DND-41 (cell line): ENCODE data around the gene YTHDF2.
"Not testable (repeated sequence)": the region's sequence is repeated elsewhere in the genome, so short reads cannot be mapped to it uniquely, and the experiment has no call there.

ENCODE experiments used
- ATAC-seq: fragments of 200-7000 bp; cut with Tn5 transposase; 3 replicates; pipeline ENCODE4 v1.9.1; 2021; ENCODE audit warnings: low read depth; ENCODE audit not compliant: insufficient read depth
- DNase-seq: peaks from one replicate; pipeline ENCODE4 v3.0.0-alpha.2; 2020
- H2AFZ ChIP-seq: 2 replicates; pipeline ENCODE4 v1.6.0; 2012; ENCODE audit warnings: low read depth, low read length
- H3K27ac ChIP-seq: 2 replicates; pipeline ENCODE4 v1.5.1; 2012; ENCODE audit warnings: low read length, inconsistent platforms
- H3K27me3 ChIP-seq: fragments of 200-600 bp; sonication (generic); 2 replicates; pipeline ENCODE4 v1.6.0; 2012; ENCODE audit warnings: low read length, mild to moderate bottlenecking, inconsistent platforms; ENCODE audit not compliant: insufficient read depth, poor library complexity
- H3K36me3 ChIP-seq: 2 replicates; pipeline ENCODE4 v1.5.1; 2012; ENCODE audit warnings: low read length, inconsistent platforms; ENCODE audit not compliant: insufficient read depth
- H3K4me1 ChIP-seq: 2 replicates; pipeline ENCODE4 v1.5.1; 2012; ENCODE audit warnings: mild to moderate bottlenecking, low read length; ENCODE audit not compliant: insufficient read depth
- H3K4me2 ChIP-seq: 2 replicates; pipeline ENCODE4 v1.6.0; 2012; ENCODE audit warnings: mild to moderate bottlenecking, moderate library complexity, low read length, inconsistent platforms; ENCODE audit not compliant: insufficient read depth
- H3K4me3 ChIP-seq, 2 experiments: fragments of 200-600 bp in 1 of 2; shearing (Covaris generic) in 1 of 2; 2 replicates each; pipeline ENCODE4 v1.5.1; 2012 to 2016; ENCODE audit warnings: inconsistent platforms in 2 of 2, low read length in 2 of 2, mild to moderate bottlenecking in 2 of 2, low read depth in 1 of 2, moderate library complexity in 1 of 2
- H3K79me2 ChIP-seq: 2 replicates; pipeline ENCODE4 v1.6.0; 2012; ENCODE audit warnings: low read length, inconsistent platforms; ENCODE audit not compliant: insufficient read depth
- H3K9ac ChIP-seq: 2 replicates; pipeline ENCODE4 v1.6.0; 2012; ENCODE audit warnings: low read depth, mild to moderate bottlenecking, inconsistent platforms, low read length, moderate library complexity
- H3K9me3 ChIP-seq: 2 replicates; pipeline ENCODE4 v1.5.1; 2012; ENCODE audit warnings: low read length, moderate library complexity, mild to moderate bottlenecking, inconsistent platforms; ENCODE audit not compliant: insufficient read depth, severe bottlenecking
- H4K20me1 ChIP-seq: 2 replicates; pipeline ENCODE4 v1.6.0; 2012; ENCODE audit warnings: low read length; ENCODE audit not compliant: insufficient read depth
- EZH2 ChIP-seq: IDR thresholded peaks from 3 replicates; pipeline ENCODE4 v1.6.1; 2012; ENCODE audit warnings: borderline replicate concordance, low read depth, mild to moderate bottlenecking, moderate library complexity, low read length, inconsistent platforms; ENCODE audit not compliant: severe bottlenecking
- TF ChIP-seq, protein P1 (sequence below): IDR thresholded peaks from 2 replicates; pipeline ENCODE4 v1.5.1; 2012; ENCODE audit warnings: borderline replicate concordance, low read length, moderate library complexity, mild to moderate bottlenecking; ENCODE audit not compliant: poor library complexity, severe bottlenecking; ENCODE audit errors: extremely low read depth

The YTHDF2 gene

DNA sequence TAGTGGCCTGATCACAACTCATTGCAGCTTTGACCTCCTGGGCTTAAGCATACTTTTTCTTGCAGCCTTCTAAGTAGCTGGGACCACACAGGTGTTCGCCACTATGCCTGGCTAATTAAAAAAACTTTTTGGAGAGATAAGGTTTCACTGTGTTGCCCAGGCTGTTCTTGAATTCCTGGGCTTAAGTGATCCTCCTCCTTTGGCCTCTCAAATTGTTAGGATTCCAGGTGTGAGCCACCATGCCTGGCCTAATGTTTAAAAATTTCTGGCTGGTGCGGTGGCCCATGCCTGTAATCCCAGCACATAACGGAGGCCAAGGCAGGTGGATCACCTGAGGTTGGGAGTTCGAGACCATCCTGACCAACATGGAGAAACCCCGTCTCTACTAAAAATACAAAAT is 24.4 kb downstream of the YTHDF2 start:
- TF ChIP-seq EZH2 = no peak
- TF ChIP-seq, protein P1, sequence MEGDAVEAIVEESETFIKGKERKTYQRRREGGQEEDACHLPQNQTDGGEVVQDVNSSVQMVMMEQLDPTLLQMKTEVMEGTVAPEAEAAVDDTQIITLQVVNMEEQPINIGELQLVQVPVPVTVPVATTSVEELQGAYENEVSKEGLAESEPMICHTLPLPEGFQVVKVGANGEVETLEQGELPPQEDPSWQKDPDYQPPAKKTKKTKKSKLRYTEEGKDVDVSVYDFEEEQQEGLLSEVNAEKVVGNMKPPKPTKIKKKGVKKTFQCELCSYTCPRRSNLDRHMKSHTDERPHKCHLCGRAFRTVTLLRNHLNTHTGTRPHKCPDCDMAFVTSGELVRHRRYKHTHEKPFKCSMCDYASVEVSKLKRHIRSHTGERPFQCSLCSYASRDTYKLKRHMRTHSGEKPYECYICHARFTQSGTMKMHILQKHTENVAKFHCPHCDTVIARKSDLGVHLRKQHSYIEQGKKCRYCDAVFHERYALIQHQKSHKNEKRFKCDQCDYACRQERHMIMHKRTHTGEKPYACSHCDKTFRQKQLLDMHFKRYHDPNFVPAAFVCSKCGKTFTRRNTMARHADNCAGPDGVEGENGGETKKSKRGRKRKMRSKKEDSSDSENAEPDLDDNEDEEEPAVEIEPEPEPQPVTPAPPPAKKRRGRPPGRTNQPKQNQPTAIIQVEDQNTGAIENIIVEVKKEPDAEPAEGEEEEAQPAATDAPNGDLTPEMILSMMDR = no peak
- Histone ChIP-seq H3K4me1 (peaks cover 10% of the 10 kb centered on the region; the same call in 1 of the 2 replicates), H3K36me3 (peaks cover 76% of the 10 kb centered on the region), H3K9me3 (no peaks in the 10 kb centered on the region), H2AFZ (no peak overlapping the region), H4K20me1 (peaks cover 85% of the 10 kb centered on the region), H3K79me2 (peaks cover 96% of the 10 kb centered on the region), H3K27ac (no peak overlapping the region), H3K4me3 (no peak overlapping the region), H3K27me3 (no peaks in the 10 kb centered on the region), H3K4me2 (no peak overlapping the region), H3K9ac (no peak overlapping the region)
- ATAC-seq (no peak), DNase-seq (no peak)

DNA sequence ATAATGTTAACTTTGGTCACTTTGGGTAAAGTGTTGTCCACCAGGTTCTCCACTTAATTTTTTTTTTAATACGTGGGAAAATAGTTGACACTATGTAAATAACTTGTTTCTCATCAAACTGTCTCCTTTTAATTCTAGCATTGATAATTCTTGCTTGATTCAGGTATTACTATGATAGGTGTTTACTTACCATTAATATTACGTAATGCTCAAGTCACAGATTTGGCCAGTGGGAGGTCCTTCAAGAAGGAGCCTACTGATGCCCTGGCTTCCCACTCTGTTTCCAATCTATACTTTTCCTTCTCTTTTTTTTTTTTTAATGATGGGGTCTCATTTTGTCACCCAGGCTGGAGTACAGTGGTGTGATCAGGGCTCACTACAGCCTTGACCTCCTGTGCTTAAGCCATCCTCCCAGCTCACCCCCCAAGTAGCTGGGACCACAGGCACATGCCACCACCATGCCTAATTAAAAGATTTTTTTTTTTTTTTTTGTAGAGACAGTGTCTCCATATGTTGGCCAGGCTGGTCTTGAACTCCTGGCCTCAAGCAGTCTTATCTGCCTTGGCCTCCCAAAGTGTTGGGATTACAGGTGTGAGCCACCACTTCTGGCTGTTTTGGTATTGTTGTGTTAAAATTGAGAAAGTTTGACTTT is 29.9 kb downstream of the YTHDF2 start:
- TF ChIP-seq, protein P1 = no peak
- TF ChIP-seq EZH2 = no peak
- no peak for ATAC-seq
- H3K36me3 ChIP-seq = peaks cover 69% of the 10 kb centered on the region
- H2AFZ ChIP-seq = no peak overlapping the region
- no peaks in the 10 kb centered on the region for H3K9me3 ChIP-seq
- H3K4me3 ChIP-seq = no peak overlapping the region
- H3K4me2 ChIP-seq = no peak overlapping the region
- H3K27me3 ChIP-seq = no peaks in the 10 kb centered on the region
- H3K27ac ChIP-seq = no peak overlapping the region
- peaks cover 75% of the 10 kb centered on the region for H3K79me2 ChIP-seq
- no peak overlapping the region for H3K9ac ChIP-seq
- H4K20me1 ChIP-seq = peaks cover 66% of the 10 kb centered on the region
- 0 out of 2 replicates have a peak, but pooled peaks cover 2% of the 10 kb centered on the region for H3K4me1 ChIP-seq
- no peak for DNase-seq

- DNase-seq = no peak
- Histone ChIP-seq H2AFZ (no peak overlapping the region), H3K4me1 (no peaks in the 10 kb centered on the region), H3K79me2 (peaks cover 38% of the 10 kb centered on the region), H3K27me3 (no peaks in the 10 kb centered on the region), H3K4me2 (no peak overlapping the region), H3K9me3 (no peaks in the 10 kb centered on the region), H3K4me3 (no peak overlapping the region), H3K27ac (no peak overlapping the region), H3K9ac (no peak overlapping the region), H3K36me3 (peaks cover 78% of the 10 kb centered on the region), H4K20me1 (peaks cover 65% of the 10 kb centered on the region)
- TF ChIP-seq EZH2 = no peak
- TF ChIP-seq, protein P1 = no peak
- no peak for ATAC-seq
Measured at GRCh38 chr1:28770601-28771165, 33.9 kb downstream of the YTHDF2 start.

GRCh38 chr1:28771921-28772320 is 35.2 kb downstream of the YTHDF2 start:
- Histone ChIP-seq H4K20me1 (peaks cover 56% of the 10 kb centered on the region), H3K79me2 (peaks cover 26% of the 10 kb centered on the region), H3K36me3 (peaks cover 65% of the 10 kb centered on the region)
- H3K4me1 ChIP-seq, H3K27me3 ChIP-seq, DNase-seq, H3K27ac ChIP-seq, H3K9ac ChIP-seq, H3K4me3 ChIP-seq, ATAC-seq, H2AFZ ChIP-seq, H3K9me3 ChIP-seq, H3K4me2 ChIP-seq: not testable (repeated sequence)
